H1 (cell line): ENCODE measurements around the gene GSK3B. TPM values are rescaled to one million over a fixed set of nuclear protein-coding genes. Genes with fewer than 3 reads are reported as not detected.
A peak's percentile ranks its signal among the peaks of the same experiment; 100 is the strongest.

Experiments used
- CTCF ChIA-PET: fragments of 300-600 bp; sonication (Branson Sonifier 250); formaldehyde crosslinking; loops from one replicate; lab custom pipeline; 2021; ENCODE audit not compliant: partially characterized antibody; lab: Charles Lee
- POLR2A ChIA-PET: fragments of 300-600 bp; sonication (Branson Sonifier 250); formaldehyde crosslinking; loops from one replicate; lab custom pipeline; 2021; ENCODE audit warnings: inconsistent platforms; ENCODE audit not compliant: partially characterized antibody; lab: Charles Lee
- DNase-seq, 2 experiments: peaks; one replicate each; pipeline versions ENCODE4 v3.0.0 to v3.0.0-alpha.2; 2010 to 2022; ENCODE audit warnings: low spot score in 2 of 2, low read depth in 1 of 2, mixed read lengths in 1 of 2
- FAIRE-seq: peaks from 2 replicates; lab custom pipeline; 2011; peaks lifted over from hg19 to GRCh38; lab: Jason Lieb, UNC
- H2AFZ ChIP-seq: 2 replicates; pipeline ENCODE4 v1.8.1; 2012; ENCODE audit warnings: low read length, inconsistent platforms
- H2AK5ac ChIP-seq: 2 replicates; pipeline ENCODE4 v1.6.1; 2013; ENCODE audit warnings: low read depth, low read length
- H2BK120ac ChIP-seq: replicated peaks from 2 replicates; pipeline ENCODE3; 2013; ENCODE audit warnings: low read depth, low read length, inconsistent platforms
- H2BK12ac ChIP-seq: 2 replicates; pipeline ENCODE4 v1.6.1; 2013; ENCODE audit warnings: low read depth, low read length
- H2BK15ac ChIP-seq: 2 replicates; pipeline ENCODE4 v1.6.1; 2013; ENCODE audit warnings: low read length
- H2BK20ac ChIP-seq: 2 replicates; pipeline ENCODE4 v1.6.1; 2013; ENCODE audit warnings: low read length
- H2BK5ac ChIP-seq: 2 replicates; pipeline ENCODE4 v1.6.1; 2013; ENCODE audit warnings: low read depth, low read length
- H3K14ac ChIP-seq: 2 replicates; pipeline ENCODE4 v1.6.1; 2013; ENCODE audit warnings: inconsistent platforms; ENCODE audit not compliant: insufficient read length
- H3K18ac ChIP-seq: 2 replicates; pipeline ENCODE4 v1.6.1; 2013; ENCODE audit warnings: low read length; ENCODE audit errors: extremely low read depth
- H3K23ac ChIP-seq: 2 replicates; pipeline ENCODE4 v1.6.1; 2013; ENCODE audit warnings: inconsistent platforms; ENCODE audit not compliant: insufficient read length
- H3K23me2 ChIP-seq: 2 replicates; pipeline ENCODE4 v1.6.1; 2013; ENCODE audit warnings: low read depth, low read length
- H3K27ac ChIP-seq: 2 replicates; pipeline ENCODE4 v1.6.1; 2011; ENCODE audit warnings: low read depth, low read length, inconsistent platforms
- H3K27me3 ChIP-seq, 4 experiments: replicated peaks in 1 of 4; 1 replicate in 1 of 4; 2 replicates in 3 of 4; pipeline versions ENCODE4 v1.6.1 to v1.8.1; 2011 to 2013; ENCODE audit warnings: low read length in 3 of 4, mild to moderate bottlenecking in 3 of 4, inconsistent platforms in 2 of 4, mixed read lengths in 2 of 4, moderate library complexity in 1 of 4; ENCODE audit not compliant: control insufficient read depth in 3 of 4, insufficient read depth in 3 of 4; ENCODE audit errors: extremely low read depth in 1 of 4
- H3K36me3 ChIP-seq, 4 experiments: 2 replicates each; pipeline versions ENCODE4 v1.6.1 to v1.8.1; 2011 to 2013; ENCODE audit warnings: mild to moderate bottlenecking in 4 of 4, low read length in 3 of 4, moderate library complexity in 2 of 4, control low read depth in 1 of 4, inconsistent platforms in 1 of 4; ENCODE audit not compliant: insufficient read depth in 4 of 4, control insufficient read depth in 2 of 4
- H3K4ac ChIP-seq: replicated peaks from 2 replicates; pipeline ENCODE3; 2013; ENCODE audit warnings: low read length, low read depth, mixed read lengths, inconsistent platforms; ENCODE audit not compliant: insufficient read length
- H3K4me1 ChIP-seq, 4 experiments: replicated peaks in 1 of 4; 1 replicate in 1 of 4; 2 replicates in 3 of 4; pipeline versions ENCODE4 v1.6.1 to v1.8.1; 2011 to 2013; ENCODE audit warnings: low read length in 3 of 4, inconsistent platforms in 2 of 4, mixed read lengths in 1 of 4; ENCODE audit not compliant: insufficient read depth in 4 of 4, control insufficient read depth in 3 of 4
- H3K4me2 ChIP-seq, 2 experiments: 2 replicates each; pipeline versions ENCODE4 v1.6.1 to v1.8.1; 2011 to 2013; ENCODE audit warnings: low read depth in 2 of 2, low read length in 2 of 2, control low read depth in 1 of 2, inconsistent platforms in 1 of 2, mild to moderate bottlenecking in 1 of 2; ENCODE audit not compliant: insufficient read depth in 1 of 2
- H3K4me3 ChIP-seq, 4 experiments: fragments of 200-600, 300-600 bp in 1 of 4; sonication (generic), shearing (Covaris generic), sonication (Bioruptor Twin) in 1 of 4; 2 replicates each; pipeline versions ENCODE4 v1.5.1 to v1.8.1; 2011 to 2016; ENCODE audit warnings: low read length in 4 of 4, low read depth in 3 of 4, control low read depth in 2 of 4, inconsistent platforms in 2 of 4, mild to moderate bottlenecking in 2 of 4, mixed read lengths in 1 of 4, moderate library complexity in 1 of 4; ENCODE audit not compliant: insufficient read depth in 2 of 4; ENCODE audit errors: extremely low read depth in 1 of 4
- H3K56ac ChIP-seq: replicated peaks from 2 replicates; pipeline ENCODE3; 2013; ENCODE audit warnings: low read depth, mild to moderate bottlenecking, mixed read lengths, low read length, inconsistent platforms; ENCODE audit not compliant: insufficient read length
- H3K79me1 ChIP-seq: 2 replicates; pipeline ENCODE4 v1.6.1; 2013; ENCODE audit warnings: low read depth, low read length, control low read depth
- H3K79me2 ChIP-seq, 2 experiments: 2 replicates each; pipeline versions ENCODE4 v1.6.1 to v1.8.1; 2012 to 2013; ENCODE audit warnings: low read length in 2 of 2, mild to moderate bottlenecking in 2 of 2, inconsistent platforms in 1 of 2; ENCODE audit not compliant: insufficient read depth in 2 of 2, control insufficient read depth in 1 of 2
- H3K9ac ChIP-seq, 4 experiments: replicated peaks in 1 of 4; 1 replicate in 1 of 4; 2 replicates in 3 of 4; pipeline versions ENCODE4 v1.6.1 to v1.8.1; 2011 to 2013; ENCODE audit warnings: low read depth in 3 of 4, low read length in 3 of 4, control low read depth in 2 of 4, mild to moderate bottlenecking in 2 of 4, moderate library complexity in 2 of 4, inconsistent platforms in 1 of 4; ENCODE audit errors: extremely low read depth in 1 of 4
- H3K9me3 ChIP-seq, 2 experiments: 2 replicates each; pipeline versions ENCODE4 v1.6.1 to v1.8.1; 2012 to 2013; ENCODE audit warnings: mild to moderate bottlenecking in 2 of 2, moderate library complexity in 2 of 2, control low read depth in 1 of 2, inconsistent platforms in 1 of 2, low read depth in 1 of 2, low read length in 1 of 2, mixed read lengths in 1 of 2; ENCODE audit not compliant: insufficient read depth in 2 of 2
- H4K20me1 ChIP-seq, 2 experiments: replicated peaks in 1 of 2; 2 replicates each; pipeline versions ENCODE3 to v1.8.1; 2011 to 2013; ENCODE audit warnings: inconsistent platforms in 2 of 2, low read length in 2 of 2, mild to moderate bottlenecking in 1 of 2; ENCODE audit not compliant: insufficient read depth in 2 of 2, control insufficient read depth in 1 of 2
- H4K5ac ChIP-seq: 2 replicates; pipeline ENCODE4 v1.6.1; 2013; ENCODE audit warnings: low read length, low read depth, mixed read lengths, inconsistent platforms; ENCODE audit not compliant: insufficient read length
- H4K8ac ChIP-seq: 2 replicates; pipeline ENCODE4 v1.8.0; 2013; ENCODE audit warnings: mild to moderate bottlenecking, moderate library complexity, low read length, inconsistent platforms; ENCODE audit not compliant: insufficient read depth; ENCODE audit errors: extremely low read depth
- H4K91ac ChIP-seq: replicated peaks from 2 replicates; pipeline ENCODE3; 2013; ENCODE audit warnings: low read length, mixed read lengths, inconsistent platforms; ENCODE audit not compliant: insufficient read length
- KDM1A ChIP-seq: fragments of 200-600, 300-600 bp; sonication (generic); IDR thresholded peaks from 2 replicates; pipeline ENCODE4 v1.7.1; 2016; ENCODE audit warnings: mild to moderate bottlenecking, low read length, borderline replicate concordance
- TBP ChIP-seq: IDR thresholded peaks from 2 replicates; pipeline ENCODE4 v1.6.1; 2011; ENCODE audit warnings: low read depth, low read length, improper control_type of control experiment
- WGBS, 2 experiments: shearing (Covaris generic) in 1 of 2; methylation state at CpG; one replicate each; pipeline versions ENCODE4 v1.1.6 to v1.1.7; 2013 to 2015; ENCODE audit warnings: low lambda C conversion rate in 2 of 2, mixed read lengths in 2 of 2, inconsistent platforms in 1 of 2, low coverage in 1 of 2, missing lambda C conversion rate in 1 of 2; ENCODE audit not compliant: insufficient replicate concordance in 2 of 2, insufficient coverage in 1 of 2, insufficient read length in 1 of 2; ENCODE audit errors: extremely low coverage in 1 of 2, missing lambda C conversion rate in 1 of 2; 5-methylcytosine and 5-hydroxymethylcytosine counted together
- polyA plus RNA-seq, 7 experiments: library from polyadenylated mRNA; depleted of rRNA in 3 of 7; stranded (reverse) in 5 of 7; unstranded in 2 of 7; fragments of >200 nt in 5 of 7; fragments of 200-250 nt in 2 of 7; gene quantifications; 1 replicate in 5 of 7; 2 replicates in 1 of 7; 4 replicates in 1 of 7; pipeline versions ENCODE4 v1.2.1 to v1.2.3, GENCODE V29; 2011 to 2013; ENCODE audit warnings: missing spikeins in 2 of 7, mixed read lengths in 2 of 7
- total RNA-seq: library from RNA; stranded (reverse); fragmentation: NEBNext Ultra II Directional; extraction: Animal tissue kit (Norgen Biotek cat#: 25700); gene quantifications from 2 replicates; pipeline ENCODE4 v1.2.1, GENCODE V29; 2021
- TF ChIP-seq, protein P1 (sequence below), 3 experiments: IDR thresholded peaks; 1 replicate in 2 of 3; 2 replicates in 1 of 3; pipeline versions ENCODE4 v1.5.1 to v1.6.1; 2011; ENCODE audit warnings: low read length in 3 of 3, mild to moderate bottlenecking in 3 of 3, inconsistent platforms in 2 of 3, low read depth in 1 of 3, moderate library complexity in 1 of 3; ENCODE audit not compliant: insufficient read depth in 1 of 3; ENCODE audit errors: control extremely low read depth in 1 of 3

Gene GSK3B
- total and polyA plus RNA-seq, 2 of the 8 experiments (the other 6 are each of a cell fraction or from before 2014, with no cell fraction given), result 24.2 to 50.7 TPM

DNA sequence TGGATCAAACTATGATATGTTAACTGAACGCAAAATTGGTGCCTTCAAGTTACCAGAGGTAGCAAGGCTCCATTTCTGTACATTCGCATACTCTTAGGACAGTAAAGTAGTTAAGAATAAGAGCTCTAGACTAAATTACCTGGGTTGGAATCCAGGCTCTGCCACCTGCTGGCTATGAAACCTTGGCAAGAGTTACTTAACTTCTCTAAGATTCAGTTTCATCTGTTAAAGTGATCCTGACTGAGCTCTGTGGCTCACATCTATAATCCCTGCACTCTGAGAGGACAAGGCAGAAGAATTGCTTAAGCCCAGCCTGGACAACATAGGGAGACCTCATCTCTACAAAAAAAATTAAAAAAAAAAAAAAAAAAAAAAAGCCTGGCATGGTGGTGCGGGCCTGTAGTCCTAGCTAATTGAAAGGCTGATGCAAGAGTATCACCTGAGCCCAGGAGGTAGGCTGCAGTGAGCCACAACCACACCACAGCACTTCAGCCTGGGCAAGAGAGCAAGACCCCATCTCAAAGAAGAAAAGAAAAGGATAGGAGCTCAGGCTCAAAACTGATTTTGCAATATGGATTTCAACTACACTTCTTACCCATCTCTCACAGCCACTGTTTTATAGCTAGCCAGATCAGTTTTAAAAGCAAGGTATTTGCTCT is 21.3 kb downstream of the GSK3B start:
- H4K5ac ChIP-seq, result no peak overlapping the region
- H3K27ac ChIP-seq, result no peak overlapping the region
- no peaks in the 10 kb centered on the region for H3K27me3 ChIP-seq
- H3K4me1 ChIP-seq, result peaks cover 0 to 4% (median 0%) of the 10 kb centered on the region in 4 experiments; a peak in 1 of 7 replicates
- H3K14ac ChIP-seq, result no peak overlapping the region
- H3K4me3 ChIP-seq, result no peak overlapping the region
- peaks cover 0 to 5% (median 0%) of the 10 kb centered on the region in 4 experiments; a peak in 1 of 8 replicates for H3K36me3 ChIP-seq
- no peak overlapping the region for H2BK12ac ChIP-seq
- no peak overlapping the region for H2BK15ac ChIP-seq
- H4K20me1 ChIP-seq, result peaks cover 3 to 4% of the 10 kb centered on the region in 2 experiments
- H4K8ac ChIP-seq, result no peak overlapping the region
- no peak overlapping the region for H3K4me2 ChIP-seq
- no peaks in the 10 kb centered on the region for H3K9me3 ChIP-seq
- no peak overlapping the region for H2BK5ac ChIP-seq
- no peak overlapping the region for H3K18ac ChIP-seq
- peaks cover 8% of the 10 kb centered on the region; the same call in 1 of the 2 replicates for H3K79me1 ChIP-seq
- DNase-seq (no peak), FAIRE-seq (no peak)
- no peak overlapping the region for H2AFZ ChIP-seq
- H3K79me2 ChIP-seq, result peaks cover 6 to 96% of the 10 kb centered on the region in 2 experiments
- TF ChIP-seq, protein P1, sequence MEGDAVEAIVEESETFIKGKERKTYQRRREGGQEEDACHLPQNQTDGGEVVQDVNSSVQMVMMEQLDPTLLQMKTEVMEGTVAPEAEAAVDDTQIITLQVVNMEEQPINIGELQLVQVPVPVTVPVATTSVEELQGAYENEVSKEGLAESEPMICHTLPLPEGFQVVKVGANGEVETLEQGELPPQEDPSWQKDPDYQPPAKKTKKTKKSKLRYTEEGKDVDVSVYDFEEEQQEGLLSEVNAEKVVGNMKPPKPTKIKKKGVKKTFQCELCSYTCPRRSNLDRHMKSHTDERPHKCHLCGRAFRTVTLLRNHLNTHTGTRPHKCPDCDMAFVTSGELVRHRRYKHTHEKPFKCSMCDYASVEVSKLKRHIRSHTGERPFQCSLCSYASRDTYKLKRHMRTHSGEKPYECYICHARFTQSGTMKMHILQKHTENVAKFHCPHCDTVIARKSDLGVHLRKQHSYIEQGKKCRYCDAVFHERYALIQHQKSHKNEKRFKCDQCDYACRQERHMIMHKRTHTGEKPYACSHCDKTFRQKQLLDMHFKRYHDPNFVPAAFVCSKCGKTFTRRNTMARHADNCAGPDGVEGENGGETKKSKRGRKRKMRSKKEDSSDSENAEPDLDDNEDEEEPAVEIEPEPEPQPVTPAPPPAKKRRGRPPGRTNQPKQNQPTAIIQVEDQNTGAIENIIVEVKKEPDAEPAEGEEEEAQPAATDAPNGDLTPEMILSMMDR (IDR thresholded peaks at IDR 0.05; ENCODE audit: control extremely low read depth in 1 of 3, insufficient read depth in 1 of 3, low read depth in 1 of 3, low read length in 3 of 3), result peak in 1 of 3 experiments; percentile 17; a peak in 1 of 4 replicates
- TF ChIP-seq TBP (no peak), KDM1A (peak; percentile 62; the same call in 1 of the 2 replicates)
- no peak overlapping the region for H2AK5ac ChIP-seq
- no peak overlapping the region for H3K23ac ChIP-seq
- no peak overlapping the region for H2BK20ac ChIP-seq
- H3K4ac ChIP-seq, result no peak overlapping the region
- H3K23me2 ChIP-seq, result no peaks in the 10 kb centered on the region
- WGBS, 2 experiments, result 95% methylated on average over 2 of the region's 3 CpGs; no CpG with 5 or more reads in 1 of the 2 experiments
- CTCF ChIA-PET, result interaction anchor here (0.6 to 1.7 kb wide), 8 partner anchors 11 to 440 kb away, joined by 3 read pairs; no protein-coding TSS in a partner anchor
- H4K91ac ChIP-seq, result no peak overlapping the region
- H3K56ac ChIP-seq, result no peak overlapping the region
- no peak overlapping the region for H3K9ac ChIP-seq
- H2BK120ac ChIP-seq, result no peak overlapping the region
- POLR2A ChIA-PET, result interaction anchor here (0.8 to 1.1 kb wide), 2 partner anchors 20 to 23 kb away, joined by 4 to 6 read pairs; no protein-coding TSS in a partner anchor
